H9 (cell line): ENCODE measurements around the gene CCDC121. TPM values are rescaled to one million over a fixed set of nuclear protein-coding genes. Genes with fewer than 3 reads are reported as not detected.

ENCODE experiments used
- DNase-seq: peaks from one replicate; pipeline ENCODE4 v3.0.0-alpha.2; 2017
- H2AFZ ChIP-seq: one replicate; pipeline ENCODE4 v1.6.1; 2013; ENCODE audit warnings: mild to moderate bottlenecking, low read length, control low read depth, moderate library complexity
- H2AK5ac ChIP-seq: 2 replicates; pipeline ENCODE4 v1.6.1; 2013; ENCODE audit warnings: low read length, control low read depth, mixed read lengths; ENCODE audit not compliant: insufficient read length
- H2BK120ac ChIP-seq: one replicate; pipeline ENCODE4 v1.6.1; 2013; ENCODE audit warnings: low read depth, mild to moderate bottlenecking, low read length, control low read depth, inconsistent platforms; ENCODE audit not compliant: poor library complexity, severe bottlenecking
- H2BK12ac ChIP-seq: 2 replicates; pipeline ENCODE4 v1.6.1; 2013; ENCODE audit warnings: low read length, control low read depth, mixed read lengths, low read depth; ENCODE audit not compliant: insufficient read length
- H2BK15ac ChIP-seq: 2 replicates; pipeline ENCODE4 v1.6.1; 2013; ENCODE audit warnings: low read depth, low read length, control low read depth
- H2BK20ac ChIP-seq: one replicate; pipeline ENCODE4 v1.6.1; 2013; ENCODE audit warnings: low read depth, mild to moderate bottlenecking, low read length, control low read depth, inconsistent platforms; ENCODE audit not compliant: poor library complexity, severe bottlenecking
- H2BK5ac ChIP-seq: 2 replicates; pipeline ENCODE4 v1.6.1; 2013; ENCODE audit warnings: low read length, control low read depth, mixed read lengths; ENCODE audit not compliant: insufficient read length
- H3K14ac ChIP-seq: 2 replicates; pipeline ENCODE4 v1.6.1; 2013; ENCODE audit warnings: low read length, control low read depth; ENCODE audit not compliant: insufficient read depth
- H3K18ac ChIP-seq: 2 replicates; pipeline ENCODE4 v1.6.1; 2013; ENCODE audit warnings: low read depth, mild to moderate bottlenecking, mixed read lengths, low read length, control low read depth; ENCODE audit not compliant: insufficient read length
- H3K23ac ChIP-seq: 2 replicates; pipeline ENCODE4 v1.6.1; 2013; ENCODE audit warnings: low read length, control low read depth, mixed read lengths, low read depth; ENCODE audit not compliant: insufficient read length
- H3K23me2 ChIP-seq: 2 replicates; pipeline ENCODE4 v1.6.1; 2013; ENCODE audit warnings: low read depth, mild to moderate bottlenecking, mixed read lengths, low read length, control low read depth; ENCODE audit not compliant: insufficient read length, poor library complexity, severe bottlenecking
- H3K27ac ChIP-seq: 2 replicates; pipeline ENCODE4 v1.5.1; 2013; ENCODE audit warnings: low read length, control low read depth, mixed read lengths, low read depth; ENCODE audit not compliant: insufficient read length
- H3K27me3 ChIP-seq: 2 replicates; pipeline ENCODE4 v1.6.1; 2013; ENCODE audit warnings: low read length, control low read depth, inconsistent platforms; ENCODE audit not compliant: insufficient read depth
- H3K4ac ChIP-seq: 2 replicates; pipeline ENCODE4 v1.6.1; 2013; ENCODE audit warnings: low read depth, mild to moderate bottlenecking, control low read depth, inconsistent platforms, low read length, moderate library complexity
- H3K4me1 ChIP-seq: 2 replicates; pipeline ENCODE4 v1.6.1; 2013; ENCODE audit warnings: low read length, control low read depth, inconsistent platforms; ENCODE audit not compliant: insufficient read depth
- H3K4me2 ChIP-seq: 2 replicates; pipeline ENCODE4 v1.6.1; 2013; ENCODE audit warnings: low read length, control low read depth, mixed read lengths; ENCODE audit not compliant: insufficient read length, insufficient read depth
- H3K56ac ChIP-seq: 2 replicates; pipeline ENCODE4 v1.6.1; 2013; ENCODE audit warnings: low read depth, mild to moderate bottlenecking, mixed read lengths, low read length, control low read depth; ENCODE audit not compliant: insufficient read length
- H3K79me1 ChIP-seq: 2 replicates; pipeline ENCODE4 v1.6.1; 2013; ENCODE audit warnings: low read depth, mild to moderate bottlenecking, moderate library complexity, low read length, control low read depth, inconsistent platforms; ENCODE audit not compliant: insufficient read depth, poor library complexity, severe bottlenecking
- H3K79me2 ChIP-seq: 2 replicates; pipeline ENCODE4 v1.6.1; 2013; ENCODE audit warnings: low read length, control low read depth, inconsistent platforms; ENCODE audit not compliant: insufficient read depth
- H3K9ac ChIP-seq: 2 replicates; pipeline ENCODE4 v1.6.1; 2013; ENCODE audit warnings: low read length, control low read depth, mixed read lengths; ENCODE audit not compliant: insufficient read length; ENCODE audit errors: extremely low read depth
- H3K9me3 ChIP-seq: one replicate; pipeline ENCODE4 v1.6.1; 2013; ENCODE audit warnings: low read depth, low read length, inconsistent platforms; ENCODE audit not compliant: control insufficient read depth
- H3T11ph ChIP-seq: one replicate; pipeline ENCODE4 v1.6.1; 2013; ENCODE audit warnings: mild to moderate bottlenecking, low read length, control low read depth, inconsistent platforms
- H4K20me1 ChIP-seq: one replicate; pipeline ENCODE4 v1.6.1; 2013; ENCODE audit not compliant: control insufficient read depth, insufficient read length, insufficient read depth
- H4K5ac ChIP-seq: 2 replicates; pipeline ENCODE4 v1.6.1; 2013; ENCODE audit warnings: low read depth, mild to moderate bottlenecking, mixed read lengths, low read length, control low read depth; ENCODE audit not compliant: insufficient read length
- H4K8ac ChIP-seq: replicated peaks from 2 replicates; pipeline ENCODE4 v1.6.1; 2013; ENCODE audit warnings: low read length, control low read depth, mixed read lengths, low read depth; ENCODE audit not compliant: insufficient read length
- H4K91ac ChIP-seq: 2 replicates; pipeline ENCODE4 v1.6.1; 2013; ENCODE audit warnings: low read depth, mild to moderate bottlenecking, moderate library complexity, mixed read lengths, low read length, control low read depth; ENCODE audit not compliant: insufficient read length
- H3K27ac Mint-ChIP-seq, 3 experiments: 2 replicates in 2 of 3; 3 replicates in 1 of 3; pipeline ENCODE4 v1.8.0; 2020 to 2021; ENCODE audit warnings: mixed read lengths in 3 of 3, mild to moderate bottlenecking in 1 of 3, moderate library complexity in 1 of 3
- H3K27me3 Mint-ChIP-seq: 2 replicates; pipeline ENCODE4 v1.8.0; 2021; ENCODE audit warnings: low read depth, mild to moderate bottlenecking, moderate library complexity, mixed read lengths
- H3K36me3 Mint-ChIP-seq, 3 experiments: 2 replicates in 2 of 3; 3 replicates in 1 of 3; pipeline ENCODE4 v1.8.0; 2020 to 2021; ENCODE audit warnings: low read depth in 3 of 3, mixed read lengths in 3 of 3; ENCODE audit not compliant: insufficient read depth in 1 of 3
- H3K4me1 Mint-ChIP-seq, 2 experiments: 2 replicates each; pipeline ENCODE4 v1.8.0; 2020; ENCODE audit warnings: mixed read lengths in 2 of 2
- H3K4me3 Mint-ChIP-seq, 2 experiments: 2 replicates in 1 of 2; 3 replicates in 1 of 2; pipeline ENCODE4 v1.8.0; 2020 to 2021; ENCODE audit warnings: mild to moderate bottlenecking in 2 of 2, mixed read lengths in 2 of 2, moderate library complexity in 1 of 2
- H3K9me3 Mint-ChIP-seq, 2 experiments: 2 replicates in 1 of 2; 3 replicates in 1 of 2; pipeline ENCODE4 v1.8.0; 2020; ENCODE audit warnings: mild to moderate bottlenecking in 2 of 2, mixed read lengths in 2 of 2, moderate library complexity in 1 of 2
- CTCF ChIP-seq: fragments of 200-600 bp; sonication (generic); conservative IDR thresholded peaks from 3 replicates; pipeline ENCODE4 v1.8.0; 2021; ENCODE audit warnings: antibody characterized with exemption, mild to moderate bottlenecking
- WGBS: extraction: QIAGEN DNeasy Blood & Tissue Kit; methylation state at CpG from one replicate; pipeline ENCODE4 v1.1.7; 2013; ENCODE audit warnings: missing lambda C conversion rate, low lambda C conversion rate, mixed read lengths; ENCODE audit not compliant: insufficient read length; ENCODE audit errors: extremely low coverage; 5-methylcytosine and 5-hydroxymethylcytosine counted together
- total RNA-seq: library from RNA; stranded (reverse); gene quantifications from 2 replicates; pipeline ENCODE4 v1.2.1, GENCODE V29; 2021

CCDC121 gene
- total RNA-seq, 1 experiment from 2014 or later = 1.2 TPM

- Histone ChIP-seq H3K23ac (no peak overlapping the region), H4K91ac (no peak overlapping the region), H3K27me3 (no peaks in the 10 kb centered on the region), H3K4me1 (no peaks in the 10 kb centered on the region), H3K79me1 (no peaks in the 10 kb centered on the region), H2BK12ac (no peak overlapping the region), H2BK20ac (no peak overlapping the region), H3K4me2 (no peak overlapping the region), H3K14ac (no peak overlapping the region), H3T11ph (no peak overlapping the region), H4K8ac (no peak overlapping the region), H3K79me2 (no peaks in the 10 kb centered on the region), H3K9ac (no peak overlapping the region), H2AFZ (no peak overlapping the region), H3K27ac (no peak overlapping the region), H2AK5ac (no peak overlapping the region), H3K18ac (no peak overlapping the region), H4K5ac (no peak overlapping the region), H3K23me2 (no peaks in the 10 kb centered on the region), H3K9me3 (no peaks in the 10 kb centered on the region), H2BK15ac (no peak overlapping the region), H4K20me1 (no peaks in the 10 kb centered on the region), H2BK5ac (no peak overlapping the region), H3K56ac (no peak overlapping the region), H2BK120ac (no peak overlapping the region), H3K4ac (no peak overlapping the region)
- WGBS = no CpG with 5 or more reads among the region's 1 CpG
- Mint-ChIP-seq H3K36me3 (peaks cover 18 to 85% (median 73%) of the 10 kb centered on the region in 3 experiments; a peak in 6 of 7 replicates), H3K9me3 (no peaks in the 10 kb centered on the region), H3K27me3 (no peaks in the 10 kb centered on the region), H3K4me1 (peaks cover 10 to 14% of the 10 kb centered on the region in 2 experiments), H3K27ac (no peak overlapping the region), H3K4me3 (no peak overlapping the region)
- TF ChIP-seq CTCF = no peak
- no peak for DNase-seq
Observed at GRCh38 chr2:27652790-27653189, 24.0 kb upstream of the CCDC121 start.
